A549 treated with AZD9567 at 1 μM for 4 hours (cell line): ENCODE results near the gene TSHB. TPM values are rescaled to one million over a fixed set of nuclear protein-coding genes. Genes with fewer than 3 reads are reported as not detected.

ENCODE experiments used
- total RNA-seq: library from RNA; stranded (reverse); fragments of 200-300 nt; extraction: Qiagen RNA extraction; gene quantifications from 5 replicates; pipeline ENCODE4 v1.2.3, GENCODE V29; 2022; ENCODE audit not compliant: insufficient read depth

The TSHB gene
- not detected in 5 replicates for total RNA-seq

GRCh38 chr1:115029526-115029925 lies at the start of gene TSHB:
Gene TSHB (plus strand): TSS chr1:115029826. CDS start chr1:115033363, 3,537 bp downstream.

Other genes with a start within 250 kb of the TSHB start
- gene SIKE1, start 249.1 kb upstream of the TSHB start, total RNA-seq, result 12.1 to 17.5 TPM (median 16.9 TPM) in 5 replicates
- gene SYCP1, start 175.0 kb upstream of the TSHB start, total RNA-seq, result not detected in 5 replicates
- 0.70 to 1.3 TPM (median 0.81 TPM) in 4 of 5 replicates, not detected in the other for gene TSPAN2, start 59.7 kb downstream of the TSHB start, total RNA-seq